GM18951 (cell line): ENCODE measurements around the gene TRIM31.
"Not testable (repeated sequence)": the region's sequence is repeated elsewhere in the genome, so short reads cannot be mapped to it uniquely, and the experiment has no call there.

ENCODE experiments used
- POLR2A ChIP-seq: IDR thresholded peaks from 4 replicates; pipeline ENCODE4 v1.6.1; 2011; ENCODE audit warnings: mild to moderate bottlenecking; ENCODE audit not compliant: insufficient read length, insufficient read depth; ENCODE audit errors: extremely low read depth
- in situ Hi-C: fragments of 300-500 bp; cut with MboI; formaldehyde crosslinking; loops from one replicate; pipeline ENCODE4 v1.12.0; 2022; ENCODE audit warnings: low sequenced_read_pairs, mixed read lengths, inconsistent platforms; ENCODE audit not compliant: unreplicated experiment

The TRIM31 gene

DNA sequence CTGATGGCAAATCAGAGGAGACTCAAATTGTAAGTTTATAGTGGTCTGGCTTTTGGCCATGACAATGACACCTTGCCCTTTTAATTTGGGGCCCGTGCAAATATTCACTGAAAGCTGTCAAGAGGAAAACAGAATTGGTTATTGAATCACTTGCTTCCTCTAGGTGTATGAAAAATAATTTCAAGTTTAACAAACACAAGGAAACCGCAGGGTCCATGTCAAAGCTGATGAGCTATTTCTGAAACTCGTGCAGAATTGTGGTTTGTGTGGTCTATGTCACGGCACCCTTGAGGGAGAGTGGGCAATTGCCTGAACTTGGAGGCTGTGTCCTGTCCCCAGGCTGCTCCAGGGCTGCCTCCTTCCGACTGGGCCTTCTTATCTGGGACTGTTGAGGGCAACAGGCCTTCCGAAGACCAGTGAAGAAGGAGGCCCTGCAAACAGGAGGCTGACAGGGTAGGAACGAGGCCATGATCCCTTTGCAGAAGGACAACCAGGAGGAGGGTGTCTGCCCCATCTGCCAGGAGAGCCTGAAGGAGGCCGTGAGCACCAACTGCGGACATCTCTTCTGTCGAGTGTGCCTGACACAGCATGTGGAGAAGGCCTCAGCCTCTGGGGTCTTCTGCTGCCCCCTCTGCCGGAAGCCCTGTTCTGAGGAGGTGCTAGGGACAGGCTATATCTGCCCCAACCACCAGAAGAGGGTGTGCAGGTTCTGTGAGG lies 23.8 kb upstream of the TRIM31 start:
- in situ Hi-C loops: no loop called here
- TF ChIP-seq POLR2A: no peak

DNA sequence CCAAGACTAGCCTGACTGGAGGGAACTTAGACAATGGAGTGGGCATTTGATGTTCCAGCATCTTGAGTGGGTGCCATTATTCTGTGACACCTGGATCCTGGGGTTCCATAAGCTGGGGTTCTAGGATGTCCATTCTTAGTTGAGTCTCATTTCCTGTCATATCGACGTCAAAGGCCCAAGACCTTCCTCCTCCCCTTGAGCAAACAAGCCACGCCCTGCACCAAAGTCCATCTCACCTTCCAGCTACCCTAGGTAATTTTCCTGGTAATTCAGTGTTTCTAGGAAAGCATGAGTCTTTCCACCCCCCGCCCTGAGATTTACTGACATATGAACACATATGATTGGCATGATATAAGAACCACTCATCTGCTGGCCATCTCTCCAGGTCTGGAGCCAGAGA lies 22.9 kb upstream of the TRIM31 start, which contains the start of gene TRIM40:
TSS of gene TRIM40 (plus strand) at position 384 of the 400 bp plus-strand sequence. CDS start 897 bp downstream, outside the sequence.
- no peak for TF ChIP-seq POLR2A
- in situ Hi-C loops: no loop called here

DNA sequence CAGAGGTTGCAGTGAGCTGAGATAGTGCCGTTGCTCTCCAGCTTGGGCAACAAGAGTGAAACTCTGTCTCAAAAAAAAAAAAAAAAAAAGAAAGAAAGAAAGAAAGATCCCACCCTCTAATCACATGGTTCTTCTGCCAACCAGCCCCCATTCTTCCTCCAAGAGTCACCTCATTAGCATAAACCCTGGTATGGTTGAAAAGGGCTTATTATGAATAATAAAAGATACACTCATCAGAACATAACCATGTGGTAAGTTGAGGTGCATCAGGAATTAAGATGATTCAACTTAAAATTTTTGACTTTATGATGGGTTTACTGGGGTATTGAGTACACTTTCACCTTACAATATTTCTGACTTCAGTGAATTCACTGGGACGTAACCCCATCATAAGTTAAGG lies 22.3 kb upstream of the TRIM31 start:
- in situ Hi-C loops: no loop called here
- TF ChIP-seq POLR2A: no peak

DNA sequence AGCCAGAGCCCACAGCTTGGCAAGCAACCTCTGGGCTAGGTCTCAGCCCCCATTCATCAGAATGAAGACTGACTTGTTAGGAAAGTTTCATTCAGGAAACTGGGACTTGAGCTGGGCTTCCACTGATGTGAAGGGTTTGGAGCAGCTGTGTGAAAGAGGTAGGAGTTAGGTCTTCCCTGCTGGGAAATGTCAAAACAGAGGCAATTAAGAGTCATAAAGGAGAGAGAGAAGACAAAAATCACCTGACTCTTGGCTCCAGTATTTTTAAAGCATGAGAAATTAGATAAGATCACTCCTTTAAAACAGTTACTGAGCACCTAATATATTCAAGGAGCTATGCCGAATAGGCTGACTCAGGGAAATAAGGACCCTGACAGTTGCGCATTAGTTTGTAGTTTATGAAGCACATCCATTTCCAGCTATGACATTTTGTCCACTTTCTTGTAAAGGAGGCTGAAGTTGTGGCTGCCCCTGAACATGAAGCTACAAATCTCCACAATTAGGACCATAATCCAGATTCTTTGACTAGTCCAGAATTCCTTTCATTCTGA lies 19.1 kb upstream of the TRIM31 start:
- no peak for TF ChIP-seq POLR2A
- in situ Hi-C loops: no loop called here

DNA sequence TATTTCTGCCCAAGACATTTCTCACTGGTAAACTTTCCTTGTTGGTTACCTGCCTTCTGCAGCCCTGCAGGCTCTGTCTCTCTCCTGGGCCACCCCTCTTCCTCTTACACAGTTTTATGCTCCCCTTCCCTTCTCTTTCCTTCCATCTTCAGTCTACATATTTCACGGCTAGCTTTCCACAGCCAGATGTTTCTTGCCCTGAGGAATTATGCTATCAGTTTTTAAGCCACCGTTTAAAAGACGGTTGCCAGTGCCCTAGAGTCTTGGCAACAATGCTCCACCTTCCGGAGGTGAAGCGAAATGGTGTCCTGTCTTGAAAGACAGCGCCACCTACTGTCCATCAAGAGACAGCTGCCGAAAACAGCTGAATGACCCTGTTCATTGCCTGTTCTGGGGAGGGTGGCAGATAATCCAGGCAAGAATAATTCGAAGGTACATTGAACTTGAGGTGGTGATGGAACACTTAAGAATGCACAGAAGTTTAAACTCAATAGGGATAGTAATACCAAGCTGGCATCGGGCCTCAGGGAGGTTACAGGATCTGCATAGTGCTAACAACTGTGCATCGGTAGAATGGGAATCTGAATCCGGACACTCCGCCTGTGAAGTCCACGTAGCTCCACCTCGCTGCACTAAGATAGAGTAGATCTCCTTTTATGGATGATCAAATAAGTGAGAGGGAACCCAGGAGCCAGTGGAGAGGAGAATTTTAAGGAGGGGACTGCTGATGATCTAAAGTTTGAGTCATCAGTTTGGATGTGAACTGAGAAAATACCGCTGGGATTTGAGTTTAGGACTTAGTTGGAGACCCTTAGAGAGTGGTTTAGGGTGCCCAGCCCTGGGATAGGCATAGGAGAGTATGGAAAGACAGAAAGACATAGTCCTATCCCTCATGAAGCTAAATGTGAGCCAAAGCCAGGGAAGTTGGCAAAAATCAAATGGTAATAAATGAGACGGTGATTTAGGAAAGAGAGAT lies 18.3 kb upstream of the TRIM31 start:
- TF ChIP-seq POLR2A: no peak
- in situ Hi-C loops: no loop called here

DNA sequence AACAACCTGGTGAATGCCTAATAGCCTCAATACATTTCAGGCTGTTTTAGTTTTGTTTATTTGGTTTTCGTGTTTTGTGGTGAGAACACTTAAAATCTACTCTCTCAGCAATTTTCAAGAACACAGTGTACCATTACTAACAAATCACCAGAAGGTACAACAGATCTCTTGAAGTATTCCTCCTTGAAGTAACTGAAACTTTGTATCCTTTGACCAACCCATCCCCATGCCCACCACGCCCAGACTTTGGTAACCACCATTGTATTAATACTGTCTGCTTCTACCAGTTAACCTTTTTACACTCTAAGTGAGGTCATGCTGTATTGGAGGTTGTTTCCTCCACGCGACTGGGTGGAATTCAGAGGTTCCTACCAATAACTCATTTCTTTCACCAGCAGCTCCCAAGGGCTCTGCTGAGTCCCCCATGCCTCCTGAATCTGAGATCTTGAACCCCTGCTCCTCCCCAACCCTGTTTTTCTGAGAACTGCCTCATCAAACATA lies 17.3 kb upstream of the TRIM31 start:
- in situ Hi-C loops: no loop called here
- TF ChIP-seq POLR2A: no peak

DNA sequence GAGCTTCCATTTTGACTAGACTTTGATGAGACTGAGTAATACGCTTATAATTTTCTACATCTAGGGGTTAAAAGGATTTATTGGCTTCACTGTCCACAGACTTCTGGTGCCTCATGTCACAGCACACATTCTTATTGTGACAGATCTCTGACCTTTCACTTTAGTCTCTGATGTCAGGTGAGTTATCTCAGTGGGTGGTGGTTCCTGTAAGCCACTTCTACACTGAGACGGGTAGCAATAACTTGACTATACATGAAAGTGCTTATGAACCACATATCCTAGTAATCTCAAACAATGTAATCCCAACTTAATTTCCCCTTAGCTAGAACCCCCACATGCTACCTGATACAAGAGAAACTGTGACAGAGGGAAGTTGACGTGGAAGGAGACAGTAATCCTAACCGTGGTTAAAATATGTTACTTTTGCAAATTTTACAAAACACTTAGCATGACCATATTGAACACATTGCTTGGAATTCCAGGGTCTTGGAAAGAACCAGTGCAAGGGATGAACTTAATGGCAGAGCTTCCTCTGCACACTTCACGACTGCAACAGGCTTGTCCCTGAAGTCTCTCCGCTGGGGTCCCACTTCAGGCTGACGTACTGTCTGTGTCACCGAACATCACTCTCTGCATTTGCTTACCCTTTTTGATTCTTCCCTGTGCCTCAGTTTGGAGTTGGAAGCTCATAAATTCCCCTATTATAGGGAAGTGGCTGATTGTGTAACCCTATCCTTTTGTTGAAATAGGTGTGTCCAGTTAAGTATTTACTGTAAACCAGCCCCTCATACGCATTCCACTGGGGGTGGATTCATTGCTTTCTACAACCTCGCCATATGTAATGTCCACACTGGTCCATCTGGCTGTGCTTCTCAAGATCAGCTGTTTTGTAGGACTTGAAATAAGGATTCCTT lies 16.6 kb upstream of the TRIM31 start:
- TF ChIP-seq POLR2A: no peak
- in situ Hi-C loops: no loop called here

DNA sequence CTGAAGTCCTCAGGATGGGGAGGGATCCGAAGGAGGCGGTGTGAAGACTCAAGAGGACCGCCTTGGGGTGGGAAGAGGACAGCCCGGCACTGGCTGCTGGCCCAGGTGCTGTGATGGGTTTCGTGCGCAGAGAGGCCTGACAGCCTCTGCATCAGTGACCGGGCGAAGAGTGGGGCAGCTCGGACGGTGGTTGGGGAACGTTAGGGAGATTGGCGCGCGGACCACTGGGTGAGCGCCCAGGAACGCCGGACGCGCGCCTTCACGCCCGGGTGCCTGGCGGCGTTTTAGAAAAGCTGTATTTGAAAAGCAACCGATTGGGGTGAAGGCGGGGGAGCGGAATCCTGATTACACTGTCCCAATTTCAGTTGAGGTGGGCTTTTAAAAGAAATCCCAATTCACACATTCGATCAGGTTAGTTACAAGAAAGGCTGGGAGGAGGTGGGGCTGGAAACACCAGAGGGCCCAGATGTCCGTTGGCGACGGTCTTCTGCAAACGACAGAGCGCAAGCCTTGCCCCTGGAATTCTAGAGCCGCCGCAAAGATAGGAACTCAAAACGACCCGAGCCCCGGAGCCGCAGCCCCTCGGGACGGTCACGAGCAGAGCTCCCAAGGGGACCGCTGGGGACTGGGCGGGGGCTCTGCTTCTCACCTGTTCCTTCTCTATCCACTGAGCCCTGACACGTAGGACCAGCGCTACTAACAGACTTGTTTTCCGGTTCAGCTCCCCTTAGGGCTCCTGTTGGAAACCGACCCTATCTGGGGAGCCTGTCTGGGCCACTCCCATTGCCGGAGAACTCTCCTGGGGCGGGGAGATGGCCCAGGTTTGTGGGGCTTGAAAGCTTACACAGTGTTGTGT lies 14.6 kb upstream of the TRIM31 start:
- in situ Hi-C loops: no loop called here
- no peak for TF ChIP-seq POLR2A

DNA sequence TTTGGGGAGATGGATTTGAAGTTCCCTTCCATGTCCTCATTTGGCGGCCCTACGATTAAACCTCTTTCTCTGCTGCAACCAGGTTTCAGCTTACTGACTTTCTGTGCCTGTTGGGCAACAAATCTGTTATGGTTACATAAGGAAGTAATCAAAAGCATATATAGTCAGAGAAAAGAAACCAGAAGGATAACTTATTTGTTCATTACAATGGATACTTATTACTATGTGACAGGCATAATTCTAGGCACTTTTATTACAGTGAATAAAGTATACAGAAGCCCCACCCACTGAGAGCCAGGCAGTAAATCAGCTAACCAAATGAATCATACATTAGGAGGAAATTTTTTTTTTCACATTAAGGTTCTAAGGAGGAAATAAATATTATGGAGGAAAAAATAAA lies 9.6 kb upstream of the TRIM31 start:
- TF ChIP-seq POLR2A: no peak
- in situ Hi-C loops: no loop called here

DNA sequence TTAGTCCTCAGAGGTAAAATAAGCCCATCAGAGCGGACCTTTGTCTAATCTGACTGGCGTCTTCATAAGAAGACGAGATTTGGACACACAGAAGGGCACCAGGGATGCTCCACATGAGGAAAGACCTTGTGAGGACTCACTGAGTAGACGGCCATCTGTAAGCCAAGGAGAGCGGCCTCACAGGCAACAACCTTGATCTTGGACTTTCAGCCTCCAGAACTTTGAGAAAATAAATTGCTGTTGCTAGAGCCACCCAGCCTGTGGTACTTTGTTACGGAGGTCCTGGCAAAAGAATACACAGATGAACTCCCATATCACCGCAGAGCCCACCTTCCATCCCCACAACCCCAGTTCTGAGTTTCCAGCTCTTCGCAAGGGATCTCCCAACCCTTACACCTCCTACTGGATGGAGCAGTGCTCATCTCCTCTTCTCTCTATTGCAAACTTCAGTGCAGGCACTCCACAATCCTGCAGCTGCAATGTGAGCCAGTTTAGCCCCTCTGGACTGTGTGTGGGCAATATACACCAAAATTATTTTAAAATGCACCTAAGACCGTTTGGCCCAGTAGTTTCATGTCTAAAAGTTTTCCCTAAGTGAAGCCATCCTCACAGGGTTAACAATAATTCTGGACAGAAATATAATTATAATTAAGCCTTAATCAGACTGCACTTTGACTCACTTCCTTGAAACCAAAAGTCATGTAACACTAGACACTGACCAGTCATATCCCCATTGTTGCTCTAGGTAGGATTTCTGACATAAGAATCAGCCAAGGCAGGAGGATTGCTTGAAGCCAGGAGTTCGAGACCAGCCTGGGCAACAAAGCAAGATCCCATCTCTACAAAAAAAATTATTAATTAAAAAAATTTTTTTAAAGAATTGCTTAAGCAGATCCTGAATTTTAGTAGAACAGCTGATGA lies 8.8 kb upstream of the TRIM31 start:
- in situ Hi-C loops: no loop called here
- TF ChIP-seq POLR2A: no peak

DNA sequence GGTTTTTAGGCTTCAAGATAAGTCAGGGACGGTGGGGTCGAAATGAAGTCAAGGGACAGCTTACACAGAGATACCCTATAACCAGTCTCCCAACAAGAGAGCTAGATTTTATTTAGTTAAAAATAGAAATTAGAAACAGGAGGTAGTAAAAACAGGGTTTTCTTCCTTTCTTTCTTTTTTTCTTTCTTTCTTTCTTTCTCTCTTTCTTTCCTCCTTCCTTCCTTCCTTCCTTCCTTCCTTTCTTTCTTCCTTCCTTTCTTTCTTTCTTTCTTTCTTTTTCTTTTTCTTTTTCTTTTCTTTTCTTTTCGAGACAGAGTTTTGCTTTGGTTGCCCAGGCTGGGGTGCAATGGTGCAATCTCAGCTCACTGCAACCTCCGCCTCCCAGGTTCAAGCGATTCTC lies 5.8 kb upstream of the TRIM31 start:
- in situ Hi-C loops: not testable (repeated sequence)

DNA sequence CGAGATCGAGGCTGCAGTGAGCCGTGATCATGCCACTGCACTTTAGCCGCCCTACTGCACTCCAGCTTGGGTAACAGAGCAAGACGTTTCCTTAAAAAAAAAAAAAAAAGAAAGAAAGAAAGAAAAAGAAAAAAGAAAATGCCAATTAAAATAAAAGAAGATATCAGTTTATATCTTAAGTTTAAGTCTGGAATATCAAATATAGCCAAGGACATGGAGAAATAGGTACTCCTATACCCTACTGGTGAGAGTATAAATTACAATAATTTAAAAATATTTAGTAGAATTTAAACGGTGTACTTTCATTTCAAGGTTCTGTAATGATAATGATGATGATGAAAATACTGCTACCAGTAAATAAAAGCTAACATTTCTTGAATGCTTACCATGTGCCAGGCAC lies 3.8 kb upstream of the TRIM31 start:
- TF ChIP-seq POLR2A: no peak
- in situ Hi-C loops: no loop called here
